Measurements from ENCODE around the gene MATN1.

DNA sequence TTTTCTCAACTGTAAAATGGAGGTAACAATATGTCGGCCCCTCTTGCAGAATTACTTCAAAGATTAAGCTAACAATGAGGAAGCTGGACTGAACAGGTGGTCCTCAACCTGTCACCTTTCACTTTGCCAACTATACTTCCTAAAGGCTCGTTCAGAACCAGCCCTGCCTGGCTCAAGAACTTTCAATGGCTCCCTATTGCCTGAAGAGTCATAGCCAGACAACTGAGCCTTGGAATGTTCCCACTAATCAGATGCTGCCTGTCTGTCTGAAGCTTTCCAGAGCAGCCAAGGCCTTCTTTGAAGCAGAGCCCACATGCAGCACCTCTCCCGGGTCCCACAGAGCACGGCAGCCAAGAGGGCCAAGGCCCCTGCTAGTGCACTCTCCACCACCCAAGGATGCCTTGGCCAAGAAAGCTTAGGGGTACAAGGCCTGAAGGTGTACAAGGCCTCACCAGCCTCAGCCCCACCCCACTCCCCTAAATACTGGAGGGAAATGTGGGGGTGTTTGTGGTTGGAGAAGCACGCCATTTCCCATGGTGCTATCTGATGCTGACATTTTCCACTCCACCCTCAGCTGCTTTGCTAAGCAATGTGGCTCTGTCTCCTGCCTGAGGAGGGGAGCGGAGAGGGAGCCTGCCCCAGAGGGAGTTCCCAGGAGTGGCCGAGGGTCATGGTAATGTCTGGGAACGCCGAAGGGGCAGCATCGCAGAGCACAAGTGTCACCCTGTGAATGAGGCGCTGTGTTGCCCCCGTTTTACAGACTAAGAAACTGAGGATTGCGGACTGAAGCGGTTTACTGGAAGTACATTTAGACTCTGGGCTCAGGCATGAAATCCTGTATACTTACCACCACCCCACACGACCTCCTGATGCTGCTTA lies 42.4 kb upstream of the MATN1 start:
- TF ChIP-seq CTCF (IDR thresholded peaks at IDR 0.05) (no peak), POLR2A (IDR thresholded peaks at IDR 0.05) (no peak)

Measured in uterus (tissue), 2 donors.